ENCODE measurements around the gene FNIP2. TPM values are rescaled to one million over a fixed set of nuclear protein-coding genes. Genes with fewer than 3 reads are reported as not detected.

The FNIP2 gene
- total and polyA plus RNA-seq, 4 donors: 8.8 to 88.7 (median 23.5) TPM

GRCh38 chr4:158941895-158942294, 173.1 kb downstream of the FNIP2 start:
- TF ChIP-seq ZBTB33 (IDR thresholded peaks at IDR 0.05) (no peak), EGR1 (IDR thresholded peaks at IDR 0.05; ENCODE audit: low read depth in 2 of 2) (no peak), JUND (IDR thresholded peaks at IDR 0.05) (no peak), TAF1 (conservative IDR thresholded peaks at IDR 0.05) (no peak), FOXA2 (IDR thresholded peaks at IDR 0.05) (no peak), RAD21 (IDR thresholded peaks at IDR 0.05) (no peak), CTCF (IDR thresholded peaks at IDR 0.05; ENCODE audit: low read depth, low read length, missing input control) (no peak), MAX (IDR thresholded peaks at IDR 0.05) (no peak), ATF3 (IDR thresholded peaks at IDR 0.05) (no peak), SP1 (IDR thresholded peaks at IDR 0.05) (no peak), NR2F2 (IDR thresholded peaks at IDR 0.05) (no peak), HNF4A (conservative IDR thresholded peaks at IDR 0.05) (no peak), HNF4G (IDR thresholded peaks at IDR 0.05) (no peak), FOXA1 (IDR thresholded peaks at IDR 0.05) (no peak), REST (IDR thresholded peaks at IDR 0.05) (no peak), GABPA (IDR thresholded peaks at IDR 0.05 in 1 of 2, conservative IDR thresholded peaks at IDR 0.05 in 1 of 2) (no peak), YY1 (IDR thresholded peaks at IDR 0.05) (no peak), RXRA (IDR thresholded peaks at IDR 0.05) (no peak)

More at GRCh38 chr4:158941895-158942294, 173.1 kb downstream of the FNIP2 start:
- 54% methylated on average over 2 of the region's 2 CpGs for WGBS
- H3K27me3 ChIP-seq (ENCODE audit: control insufficient read depth in 4 of 4, insufficient read depth in 4 of 4, low read length in 3 of 4): no peaks in the 10 kb centered on the region
- H3K9me3 ChIP-seq (ENCODE audit: control insufficient read depth in 4 of 4, low read length in 3 of 4): no peaks in the 10 kb centered on the region
- DNase-seq (ENCODE audit: low spot score): no peak
- peaks cover 0 to 12% (median 6%) of the 10 kb centered on the region in 4 donors for H3K4me1 ChIP-seq (ENCODE audit: control insufficient read depth in 4 of 4, insufficient read depth in 4 of 4, low read length in 3 of 4)
- no peak overlapping the region for H3K4me3 ChIP-seq (ENCODE audit: low read depth in 1 of 3, low read length in 3 of 3)
- no peak overlapping the region for H3K9ac ChIP-seq (ENCODE audit: low read depth in 1 of 2, low read length in 2 of 2)
- H3K36me3 ChIP-seq (ENCODE audit: control insufficient read depth in 4 of 4, insufficient read depth in 3 of 4, low read depth in 1 of 4, low read length in 3 of 4): no peaks in the 10 kb centered on the region
- H3K27ac ChIP-seq (ENCODE audit: low read depth in 1 of 2, low read length in 2 of 2): no peak overlapping the region

Data from liver (tissue), 9 donors.